NCI-H510A treated with DMSO at 0.1 percent for 48 hours (cell line): ENCODE data around the gene PUSL1.

ENCODE experiments used
- DNase-seq: peaks from one replicate; lab custom pipeline; 2025; lab: John Stamatoyannopoulos, UW

Gene PUSL1

DNA sequence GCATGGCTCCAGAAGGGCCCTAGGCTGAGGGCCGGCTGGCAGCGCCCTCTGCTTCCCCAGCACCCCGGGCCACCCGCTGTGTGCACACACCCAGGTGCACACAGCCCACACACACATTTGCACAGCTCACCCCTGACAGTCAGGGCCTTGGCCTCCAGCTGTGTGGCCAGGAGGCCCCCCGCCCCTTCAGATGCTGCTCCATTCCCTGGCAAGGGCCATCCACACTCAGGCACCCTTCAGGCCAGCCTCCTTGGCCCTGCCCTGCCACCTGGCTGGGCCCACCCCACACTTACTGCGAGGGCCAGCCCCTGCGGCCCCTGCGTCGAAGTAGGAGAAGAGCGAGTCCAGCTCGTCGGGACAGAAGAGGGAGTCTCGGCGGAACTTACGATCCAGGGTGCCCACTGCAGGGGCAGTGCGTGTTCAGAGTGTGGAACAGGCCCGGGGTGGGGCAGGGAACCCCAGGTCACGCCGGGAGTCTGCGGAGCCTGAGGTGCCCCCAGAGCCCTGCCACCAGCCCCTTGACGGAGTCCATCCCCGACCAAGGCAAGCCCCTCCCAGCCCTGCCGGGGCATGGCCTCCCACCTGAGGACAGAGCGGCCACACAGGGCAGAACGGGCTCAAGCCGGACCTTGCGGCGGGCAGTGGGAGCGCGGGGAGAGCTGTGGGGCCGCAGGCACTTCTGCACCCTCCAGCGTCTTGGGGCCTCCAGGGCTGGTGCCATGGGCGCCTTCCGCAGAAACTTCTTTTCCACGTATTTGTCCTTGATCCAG lies 13.1 kb upstream of the PUSL1 start:
- DNase-seq = no peak

DNA sequence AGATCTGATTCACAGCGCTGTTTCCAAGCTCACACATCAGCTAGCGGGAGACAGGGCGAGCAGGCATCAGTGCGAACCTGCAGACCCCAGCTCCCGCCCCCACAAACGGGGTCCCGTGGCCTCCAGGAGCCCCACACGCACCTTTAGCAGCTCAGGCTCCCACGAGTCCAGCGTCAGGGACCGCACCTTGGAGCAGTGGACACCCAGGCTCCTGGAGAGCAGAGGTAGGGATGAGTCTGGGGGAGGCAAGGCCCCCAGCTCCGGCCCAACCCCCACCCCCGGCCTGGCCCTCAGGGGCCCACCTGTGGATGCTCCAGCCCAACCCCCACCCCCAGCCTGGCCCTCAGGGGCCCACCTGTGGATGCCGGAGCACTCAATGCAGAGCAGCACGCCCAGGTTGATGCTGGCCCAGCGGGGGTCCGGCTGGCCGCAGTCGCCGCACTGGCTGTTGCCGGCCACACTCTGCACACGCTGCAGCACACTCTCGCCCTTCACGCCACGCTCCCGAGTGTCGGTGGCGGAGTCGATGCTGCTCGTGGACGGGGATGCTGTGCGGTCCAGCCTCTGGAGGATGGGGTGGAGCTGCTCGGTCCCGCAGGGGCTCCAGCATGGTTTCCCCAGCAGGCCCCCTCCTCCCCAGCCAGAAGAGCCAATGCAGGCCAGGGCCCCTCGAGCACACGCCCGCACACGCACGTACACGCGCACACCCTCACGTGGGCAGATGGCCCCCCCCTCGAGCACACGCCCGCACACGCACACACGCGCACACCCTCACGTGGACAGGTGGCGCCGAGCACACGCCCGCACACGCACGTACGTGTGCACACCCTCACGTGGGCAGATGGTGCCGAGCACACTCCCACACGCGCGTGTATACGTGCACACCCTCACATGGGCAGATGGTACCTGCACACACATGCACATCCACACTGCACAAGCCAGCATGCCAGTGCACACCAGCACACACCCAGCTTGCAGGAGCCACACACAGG lies 12.0 kb upstream of the PUSL1 start:
- no peak for DNase-seq

DNA sequence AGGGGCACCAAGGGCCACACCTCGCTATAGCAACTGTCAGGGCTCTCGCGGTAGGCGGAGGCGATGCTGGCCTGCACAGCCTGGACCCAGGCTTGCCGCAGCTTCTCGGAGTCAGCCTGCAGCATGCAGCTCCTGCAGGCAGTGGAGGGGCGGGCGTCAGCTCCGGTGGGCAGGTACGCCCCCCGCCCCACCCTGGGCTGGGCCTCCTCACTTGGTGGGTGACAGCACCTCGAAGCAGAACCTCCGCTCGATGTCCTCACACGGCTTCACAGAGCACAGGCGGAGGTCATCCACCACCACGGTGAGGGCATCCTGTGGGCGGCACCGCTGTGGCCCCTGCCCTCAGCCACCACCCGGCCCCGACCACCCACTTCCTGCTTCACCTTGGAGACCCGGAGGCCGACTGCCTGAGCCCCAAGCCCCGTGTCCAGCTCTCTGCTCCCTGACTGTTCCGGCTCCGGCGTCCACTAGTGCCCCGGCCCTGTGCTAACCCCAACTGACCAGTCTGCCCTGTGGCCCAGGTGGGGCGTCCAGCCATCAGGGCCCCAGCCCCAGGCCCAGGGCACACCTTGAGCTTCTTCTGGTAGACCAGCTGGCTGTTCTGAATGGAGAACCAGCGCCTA lies 10.5 kb upstream of the PUSL1 start:
- no peak for DNase-seq

DNA sequence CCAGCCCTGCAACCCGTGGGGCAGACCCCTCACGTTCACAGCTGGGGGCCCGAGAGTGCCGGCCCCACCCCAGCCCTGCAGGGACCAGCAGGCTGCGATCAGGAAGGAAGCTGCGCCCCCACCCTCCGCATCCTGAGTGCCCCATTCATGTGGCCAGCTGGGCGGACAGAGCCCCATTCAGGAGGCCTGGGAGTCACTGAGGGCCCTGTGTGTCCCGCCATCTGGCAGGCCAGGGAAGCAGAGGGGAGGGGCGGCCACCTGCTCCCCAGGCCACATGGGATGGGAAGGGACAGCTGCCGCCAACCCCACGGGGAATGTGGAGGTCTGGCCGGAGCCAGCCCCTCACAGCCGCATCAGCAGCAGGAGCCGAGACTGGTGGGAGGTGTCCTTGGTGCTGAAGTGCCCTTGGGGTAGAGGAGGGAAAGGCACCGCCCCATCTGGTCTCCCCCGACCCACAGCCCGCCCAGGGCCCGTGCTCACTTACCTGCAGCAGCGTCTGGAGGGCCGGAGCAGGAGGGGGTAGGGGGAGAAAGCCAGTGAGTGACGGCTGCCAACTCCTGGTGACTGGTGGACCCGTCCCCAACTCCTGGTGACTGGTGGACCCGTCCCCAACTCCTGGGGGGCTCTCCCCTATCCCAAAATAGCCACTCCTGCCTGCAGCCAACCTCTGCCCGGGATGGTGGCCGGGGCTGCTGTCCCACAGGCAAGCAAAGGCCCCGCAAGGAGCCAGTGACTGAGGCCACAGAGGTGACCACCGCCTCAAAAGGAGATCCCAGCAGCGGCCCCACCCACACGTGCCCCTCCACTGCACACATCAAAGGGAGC lies 9.3 kb upstream of the PUSL1 start:
- no peak for DNase-seq

DNA sequence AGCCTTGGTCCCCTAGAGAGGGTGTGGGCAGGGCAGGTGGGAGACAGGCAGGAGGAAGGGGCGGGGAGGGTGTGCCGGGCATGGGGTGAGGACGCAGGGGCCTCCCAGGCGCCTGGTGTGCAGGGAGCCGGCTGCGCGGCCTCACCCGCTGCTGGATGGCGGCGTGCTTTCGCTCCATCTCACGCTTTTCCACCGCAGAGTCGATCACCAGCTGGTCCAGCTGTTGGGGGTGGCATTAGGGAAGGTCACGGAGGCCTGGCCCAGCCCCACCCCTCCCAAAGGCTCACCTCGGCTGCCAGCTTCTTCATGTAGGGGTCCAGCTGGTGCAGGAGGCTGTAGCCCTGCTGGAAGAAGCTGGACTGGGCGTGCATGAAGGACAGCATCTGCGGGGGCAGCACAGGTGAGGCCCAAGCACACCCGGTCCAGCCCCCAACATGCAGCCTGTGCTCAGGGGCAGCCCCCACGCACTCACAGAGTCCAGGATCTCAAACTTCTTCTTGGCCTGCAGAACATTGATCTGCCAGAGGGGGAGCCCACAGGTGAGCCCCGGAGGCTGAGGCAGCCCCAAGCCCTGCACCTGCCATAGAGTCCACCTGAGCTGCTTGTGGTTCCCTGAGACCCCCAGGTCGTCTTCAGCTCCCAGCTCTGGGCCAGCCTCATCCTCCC lies 8.6 kb upstream of the PUSL1 start:
- DNase-seq = peak; percentile 62

DNA sequence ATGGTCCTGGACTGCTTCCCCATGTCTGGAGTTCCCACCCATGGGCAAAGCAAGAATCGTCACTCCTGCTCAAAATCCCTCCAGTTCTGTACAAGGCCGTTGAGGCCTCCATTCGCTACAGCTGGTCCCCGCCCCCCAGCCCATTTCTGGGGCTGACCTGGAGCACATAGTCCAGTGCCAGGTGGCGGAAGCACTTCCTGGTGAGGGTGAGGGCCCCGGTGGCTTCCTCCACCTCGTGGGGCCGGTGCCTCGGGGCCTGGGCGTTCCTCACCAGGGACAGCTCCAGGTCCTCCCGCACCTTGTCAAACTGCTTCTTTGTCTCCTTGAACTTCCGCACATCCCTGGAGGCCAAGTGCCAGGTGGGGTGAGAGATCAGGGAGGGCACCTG lies 8.1 kb upstream of the PUSL1 start:
- DNase-seq = no peak

DNA sequence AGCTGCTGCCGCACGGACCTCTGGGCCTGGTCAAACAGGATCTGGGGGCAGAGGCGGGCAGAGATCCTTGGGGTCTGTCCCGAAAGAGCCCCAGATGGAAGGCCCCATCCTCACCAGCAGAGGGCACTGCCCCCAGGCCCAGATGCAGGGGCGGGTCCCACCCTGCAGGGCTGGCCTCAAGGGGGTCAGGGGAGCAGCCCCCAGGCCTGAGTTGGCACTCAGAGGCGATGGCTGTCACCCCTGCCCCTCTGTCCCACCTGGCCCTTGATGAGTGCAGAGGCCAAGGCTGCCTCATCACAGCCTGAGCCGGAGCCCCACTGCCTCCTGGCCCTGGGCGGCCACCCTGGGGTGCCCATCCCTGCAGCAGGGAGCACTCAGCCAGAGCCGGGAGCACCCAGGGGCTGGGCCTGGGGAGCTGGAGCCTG lies 6.4 kb upstream of the PUSL1 start:
- no peak for DNase-seq

DNA sequence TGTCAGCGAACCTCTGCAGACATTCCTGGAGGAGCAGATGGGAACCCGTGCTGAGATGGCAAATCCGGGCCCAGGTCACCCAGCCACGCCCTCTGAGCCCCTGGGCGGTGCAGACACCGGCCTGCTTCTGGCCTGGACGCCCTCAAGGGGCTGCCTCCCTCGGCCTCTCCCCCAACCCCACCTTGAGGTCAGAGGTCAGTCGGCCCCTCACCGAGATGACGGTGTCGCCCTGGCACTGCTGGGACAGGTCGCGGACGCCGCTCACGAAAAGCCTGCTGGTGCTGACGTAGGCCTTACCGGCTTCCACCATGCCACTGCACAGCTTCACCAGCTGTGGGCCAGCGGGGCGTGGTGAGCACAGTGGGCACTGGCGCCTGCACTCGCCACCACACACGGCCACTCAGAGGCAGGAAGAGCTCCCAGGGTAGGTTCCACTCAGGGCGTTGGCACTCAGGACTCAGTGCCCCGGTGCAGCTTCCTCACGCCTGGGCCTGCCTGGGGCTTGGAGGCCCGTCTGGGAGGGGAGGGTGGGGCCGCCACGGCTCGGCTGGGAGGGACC lies 5.4 kb upstream of the PUSL1 start:
- DNase-seq = no peak

DNA sequence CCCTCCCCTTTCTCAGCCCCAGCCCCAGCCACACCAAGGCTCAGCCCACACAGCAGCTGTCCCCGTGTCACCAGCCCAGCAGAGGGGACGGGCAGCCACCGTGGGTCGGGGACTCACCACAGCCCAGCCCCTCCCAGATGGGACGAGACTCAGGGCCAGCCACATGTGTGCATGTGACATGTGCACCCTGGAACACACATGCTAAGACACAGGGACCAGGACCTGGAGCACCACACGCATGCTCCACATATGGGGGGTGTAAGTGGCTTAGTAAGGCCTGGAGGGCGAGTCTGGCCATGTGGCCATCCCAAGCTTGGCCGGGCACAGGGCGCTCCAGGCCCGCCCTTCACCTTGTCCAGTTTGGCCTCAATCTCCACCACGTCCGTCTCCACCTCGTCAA lies 4.7 kb upstream of the PUSL1 start:
- no peak for DNase-seq

DNA sequence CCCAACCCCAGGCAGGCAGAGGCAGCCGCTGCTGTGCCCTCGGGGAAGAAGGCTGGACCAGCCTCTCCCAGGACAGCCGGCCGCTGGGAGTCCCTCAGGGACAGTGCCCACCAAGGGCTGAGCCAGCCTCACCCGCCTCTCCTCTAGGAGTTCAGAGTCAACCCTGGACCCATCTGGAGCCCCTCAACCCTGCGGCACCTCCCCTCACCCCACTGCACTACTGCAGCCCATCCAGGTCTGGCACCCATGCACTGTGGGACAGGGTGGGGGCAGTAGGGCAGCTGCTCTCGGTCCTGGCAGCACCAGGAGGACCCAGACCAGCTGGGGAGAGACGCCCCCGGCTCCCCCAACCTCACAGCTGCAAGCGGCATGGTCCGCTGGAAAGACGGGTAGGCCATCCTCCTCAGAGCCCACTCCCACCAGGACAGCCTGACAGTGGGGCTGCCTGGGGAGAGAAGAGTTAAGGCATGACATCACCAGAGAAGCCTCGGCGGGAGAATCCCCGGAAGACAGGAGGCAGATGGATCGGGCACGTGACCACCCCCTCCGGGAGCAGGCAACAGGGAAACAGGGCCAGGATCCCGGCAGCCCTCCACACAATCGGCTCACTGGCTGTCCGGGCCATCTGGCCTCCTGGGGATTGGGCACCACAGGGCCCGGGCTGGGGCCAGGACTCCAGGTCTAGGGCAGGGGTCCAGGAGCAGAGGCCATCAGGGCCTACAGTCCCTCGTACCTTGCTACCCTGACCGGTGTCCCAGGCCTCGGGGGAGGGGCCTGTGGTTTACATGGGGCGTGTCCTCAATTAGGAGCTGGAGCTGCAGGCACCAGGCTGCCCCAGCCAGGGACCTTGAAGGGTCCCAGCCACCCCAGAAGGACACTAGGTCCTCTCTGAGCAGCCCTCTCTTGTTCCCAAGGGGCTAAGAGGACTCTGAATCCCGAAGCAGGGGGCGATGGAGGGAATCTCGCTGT lies 3.8 kb upstream of the PUSL1 start:
- DNase-seq = peak; percentile 98

DNA sequence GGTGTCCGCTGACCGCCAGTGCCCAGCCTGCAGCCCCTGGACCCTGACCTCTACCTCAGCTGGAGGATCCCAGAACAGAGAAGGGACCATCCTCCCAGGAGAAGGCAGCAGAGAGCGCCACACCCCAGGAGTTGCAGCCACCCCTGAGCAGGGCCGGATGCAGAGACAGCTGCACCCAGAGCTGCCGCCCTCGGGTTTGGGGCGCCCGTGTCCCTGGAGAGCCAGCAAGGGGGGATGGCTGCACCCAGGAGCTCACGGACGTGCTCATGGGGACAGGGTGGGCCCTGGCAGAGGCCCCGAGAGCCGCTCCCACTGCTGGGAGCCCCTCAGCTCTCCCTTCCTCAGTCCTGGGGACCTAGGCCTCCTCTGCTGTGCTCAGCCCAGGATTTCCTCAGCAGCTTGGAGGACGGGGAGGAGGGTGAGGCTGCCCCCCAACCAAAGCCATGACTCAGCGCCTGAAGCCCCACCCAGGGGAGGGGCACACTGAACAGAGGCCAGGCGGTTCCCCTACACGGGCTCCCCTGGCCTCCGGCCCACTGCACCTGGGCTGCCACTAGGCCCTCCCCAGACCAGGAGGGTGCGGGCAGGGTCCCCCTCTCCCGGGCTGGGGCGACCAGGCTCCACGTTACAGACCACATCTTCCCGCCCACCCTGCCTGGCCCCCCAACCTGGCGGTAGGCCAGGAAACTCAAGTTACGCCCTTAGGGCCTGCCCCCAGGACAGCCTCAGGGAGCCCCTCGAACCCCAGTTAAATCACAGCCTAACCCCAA lies 2.9 kb upstream of the PUSL1 start:
- peak; percentile 89 for DNase-seq

DNA sequence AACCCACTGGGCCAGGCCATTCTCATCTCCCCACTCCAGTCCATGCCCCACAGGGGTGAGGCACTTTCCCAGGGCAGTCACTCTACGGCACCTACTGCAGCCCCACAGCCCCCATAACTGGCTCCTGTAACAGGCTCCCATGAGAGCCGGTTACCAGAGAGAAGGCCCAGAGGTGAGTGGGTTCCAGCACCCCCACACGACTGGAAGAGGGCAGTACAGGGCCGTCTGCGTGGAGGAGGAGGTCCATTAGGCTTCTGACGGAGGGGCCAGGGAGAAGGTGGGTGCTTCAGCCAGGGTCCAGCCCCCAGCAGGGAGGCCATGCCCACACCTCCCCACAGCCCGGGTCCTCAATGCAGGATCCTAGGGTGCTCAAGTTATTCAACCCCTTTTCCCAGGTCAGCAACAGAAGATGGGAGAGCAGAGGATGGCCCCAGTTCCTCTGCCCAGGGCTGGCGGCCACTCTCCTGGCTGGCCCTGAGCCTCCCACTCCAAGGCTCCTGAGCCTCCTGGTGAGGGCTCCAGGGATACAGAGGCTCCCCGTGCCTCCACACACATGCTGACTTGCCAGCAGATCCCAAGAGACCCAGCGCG lies 2.2 kb upstream of the PUSL1 start:
- no peak for DNase-seq

DNA sequence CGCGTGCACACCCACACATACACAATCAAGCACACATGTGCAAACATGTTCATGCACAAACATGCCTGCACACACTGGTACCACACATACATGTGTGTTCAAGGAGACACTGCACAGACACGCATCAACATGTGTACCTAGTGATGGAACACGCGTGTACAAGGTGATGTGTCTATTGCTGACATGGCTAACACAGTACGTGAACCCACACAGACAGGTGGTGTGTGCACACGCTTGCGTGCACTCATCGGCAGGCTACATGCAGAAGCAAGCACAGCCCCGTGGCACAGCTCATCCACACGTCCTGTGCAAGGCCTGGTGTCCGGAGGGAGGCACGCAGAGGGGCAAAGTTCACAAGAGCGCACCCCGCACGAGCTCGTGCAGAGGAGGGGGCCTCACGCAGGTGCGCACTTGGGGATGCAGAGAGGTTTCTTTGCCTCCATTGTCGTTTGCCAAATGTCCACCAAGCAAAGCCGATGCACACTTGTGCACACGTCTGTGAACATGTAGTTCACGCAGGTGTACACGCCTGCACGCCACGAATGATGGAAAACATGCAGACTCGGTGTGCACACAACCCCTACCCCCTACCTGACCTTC lies 1.6 kb upstream of the PUSL1 start:
- DNase-seq = no peak

DNA sequence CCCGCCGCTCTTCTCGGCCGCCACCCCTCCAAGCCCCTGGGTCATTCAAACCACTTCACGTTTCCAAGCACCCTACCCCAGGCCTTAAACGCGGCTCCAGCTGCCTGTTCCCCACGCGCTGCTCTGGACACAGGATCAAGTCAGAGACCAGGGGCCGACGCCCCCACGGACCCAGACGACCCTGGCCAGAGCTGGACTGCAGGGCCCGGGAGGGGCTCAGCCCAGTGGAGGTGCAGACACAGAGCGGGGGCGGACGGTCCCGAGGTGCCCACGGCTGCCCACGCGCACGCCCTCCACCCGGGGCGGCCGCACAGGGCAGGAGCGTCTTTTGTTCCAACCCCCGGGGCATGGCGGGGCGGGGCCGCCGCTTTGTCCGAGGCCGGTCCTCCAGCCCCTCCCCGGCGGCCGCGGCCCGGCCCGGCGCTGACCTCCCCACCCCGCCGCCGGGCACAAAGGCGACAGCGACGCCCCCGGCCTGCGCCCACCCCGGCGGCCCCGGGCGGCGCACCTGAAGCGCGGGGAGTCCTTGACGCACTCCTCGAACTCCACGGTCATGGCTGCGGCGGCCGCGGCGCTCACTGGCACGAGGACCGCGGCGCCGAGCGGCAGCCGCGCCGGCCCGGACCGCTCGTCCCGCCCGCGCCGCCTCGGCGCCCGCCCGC lies 1.0 kb upstream of the PUSL1 start:
- DNase-seq = no peak

DNA sequence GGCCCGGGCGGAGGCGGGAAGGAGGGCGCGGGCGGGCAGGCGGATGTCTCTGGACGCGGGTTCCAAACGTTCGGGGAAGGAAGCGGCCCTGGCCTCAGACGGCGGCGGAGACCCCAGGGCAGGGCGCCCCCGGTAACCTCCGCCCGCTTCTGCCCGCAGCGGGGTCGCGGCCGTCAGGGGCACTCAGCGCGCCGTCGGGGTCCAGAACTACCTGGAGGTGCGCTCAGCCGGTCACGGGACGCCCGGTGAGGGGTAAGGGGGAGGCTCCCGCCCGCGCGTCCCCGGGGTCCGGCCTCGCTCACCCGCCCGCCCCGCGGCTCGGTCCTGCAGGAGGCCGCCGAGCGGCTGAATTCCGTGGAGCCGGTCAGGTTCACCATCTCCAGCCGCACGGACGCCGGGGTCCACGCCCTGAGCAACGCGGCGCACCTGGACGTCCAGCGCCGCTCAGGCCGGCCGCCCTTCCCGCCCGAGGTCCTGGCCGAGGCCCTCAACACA lies 406 bp downstream of the PUSL1 start:
- no peak for DNase-seq

DNA sequence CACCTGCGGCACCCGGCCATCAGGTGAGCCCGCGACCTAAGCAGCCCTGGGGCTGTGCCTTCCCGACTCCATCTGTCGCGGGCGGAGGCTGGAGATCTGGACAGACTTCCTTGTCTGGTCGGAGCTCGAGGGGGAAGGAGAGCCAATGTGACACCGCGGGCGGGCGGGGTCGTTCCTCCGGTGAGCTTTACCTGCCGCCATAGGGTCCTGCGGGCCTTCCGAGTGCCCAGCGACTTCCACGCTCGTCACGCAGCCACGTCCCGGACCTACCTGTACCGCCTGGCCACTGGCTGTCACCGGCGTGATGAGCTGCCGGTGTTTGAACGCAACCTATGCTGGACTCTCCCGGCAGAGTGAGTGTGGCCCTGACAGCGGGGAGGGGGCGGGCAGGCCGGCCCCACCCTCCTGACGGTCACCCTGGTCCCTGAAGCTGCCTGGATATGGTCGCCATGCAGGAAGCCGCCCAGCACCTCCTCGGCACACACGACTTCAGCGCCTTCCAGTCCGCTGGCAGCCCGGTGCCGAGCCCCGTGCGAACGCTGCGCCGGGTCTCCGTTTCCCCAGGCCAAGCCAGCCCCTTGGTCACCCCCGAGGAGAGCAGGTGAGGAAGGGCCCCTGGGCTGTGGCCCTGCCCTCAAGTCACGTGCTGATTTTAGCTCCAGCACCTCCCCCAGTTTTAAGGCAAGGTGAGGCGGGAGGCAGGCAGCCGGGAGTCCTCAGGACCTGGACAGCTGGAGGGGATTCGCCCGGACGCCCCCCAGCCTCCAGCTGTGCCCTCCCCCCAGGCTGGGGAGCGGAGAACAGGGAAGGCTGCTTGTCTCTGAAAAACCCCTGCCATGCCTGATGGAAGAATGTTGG lies 1.1 kb downstream of the PUSL1 start:
- peak; percentile 65 for DNase-seq

DNA sequence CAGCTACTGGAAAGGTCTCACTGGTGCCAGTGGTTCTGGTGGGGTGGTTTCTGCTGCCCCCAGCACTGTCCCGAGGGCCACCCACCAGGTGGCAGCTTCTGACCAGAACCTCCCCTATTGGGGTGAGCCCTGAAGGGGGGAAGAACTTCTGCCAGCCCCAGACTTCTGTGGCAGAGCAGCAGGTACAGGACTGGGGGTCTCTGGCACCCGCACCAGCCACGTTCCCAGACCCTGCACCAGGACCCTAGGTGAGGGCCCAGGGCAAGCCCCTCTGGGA lies 1.6 kb downstream of the PUSL1 start:
- DNase-seq = no peak
